Testis (tissue), 3 donors: ENCODE measurements around the gene DNAH9. TPM values are rescaled to one million over a fixed set of nuclear protein-coding genes. Genes with fewer than 3 reads are reported as not detected.
A peak's percentile ranks its signal among the peaks of the same experiment; 100 is the strongest.

Experiments used
- DNase-seq: peaks from one replicate; pipeline ENCODE4 v3.0.0-alpha.2; 2019
- H3K27ac ChIP-seq, 2 donors: fragments of 200-600 bp; sonication (generic); one replicate each; pipeline ENCODE4 v1.5.1; 2019
- H3K27me3 ChIP-seq: fragments of 200-600 bp; sonication (generic); one replicate; pipeline ENCODE4 v1.5.1; 2019
- H3K36me3 ChIP-seq: fragments of 200-600 bp; sonication (generic); one replicate; pipeline ENCODE4 v1.5.1; 2017; ENCODE audit warnings: low read depth; ENCODE audit errors: missing control alignments
- H3K4me1 ChIP-seq: fragments of 200-600 bp; sonication (generic); one replicate; pipeline ENCODE4 v1.5.1; 2019
- H3K4me3 ChIP-seq, 2 donors: fragments of 200-600 bp; sonication (generic); one replicate each; pipeline ENCODE4 v1.5.1; 2017 to 2019
- H3K9me3 ChIP-seq: fragments of 200-600 bp; sonication (generic); one replicate; pipeline ENCODE4 v1.5.1; 2017
- CTCF ChIP-seq, 3 experiments: fragments of 450-650 bp in 2 of 3; fragments of 200-600 bp in 1 of 3; sonication (generic) in 1 of 3; IDR thresholded peaks; one replicate each; pipeline ENCODE4 v1.5.1; 2016 to 2019; ENCODE audit warnings: antibody characterized with exemption in 3 of 3, mild to moderate bottlenecking in 2 of 3, moderate library complexity in 1 of 3
- POLR2A ChIP-seq: fragments of 450-650 bp; IDR thresholded peaks from one replicate; pipeline ENCODE4 v1.6.1; 2017; ENCODE audit warnings: antibody characterized with exemption, mild to moderate bottlenecking, moderate library complexity
- WGBS, 2 donors: methylation state at CpG; one replicate each; pipeline ENCODE4 v1.1.5; 2018; 5-methylcytosine and 5-hydroxymethylcytosine counted together
- intact Hi-C: fragments of 100-400 bp; cut with DNase I; formaldehyde crosslinking; loops from one replicate; pipeline ENCODE4 v1.15.1; 2023; ENCODE audit warnings: low total_unique reads
- polyA plus RNA-seq: library from polyadenylated mRNA; stranded (reverse); fragments of 350-450 nt; fragmentation: Illumina TruSeq; extraction: RNeasy Lipid Tissue Mini Kit (QIAGEN cat#74804); gene quantifications from one replicate; pipeline ENCODE4 v1.2.3, GENCODE V29; 2014; ENCODE audit warnings: low read depth, low replicate concordance; ENCODE audit not compliant: insufficient read depth
- total RNA-seq, 2 donors: library from RNA; depleted of rRNA; stranded (reverse); fragments of >200 nt; gene quantifications; one replicate each; pipeline ENCODE4 v1.2.3, GENCODE V29; 2016

DNAH9 gene
- total and polyA plus RNA-seq, 3 donors from 2014 or later = 15.4 to 22.9 (median 19.4) TPM

GRCh38 chr17:11991461-11991860 lies 393.2 kb downstream of the DNAH9 start:
- 71 to 72% methylated on average over 4 of the region's 4 CpGs for WGBS, 2 donors
- TF ChIP-seq POLR2A = no peak
- TF ChIP-seq CTCF (IDR thresholded peaks at IDR 0.05) = no peak
- DNase-seq = no peak
- Histone ChIP-seq H3K4me3 (no peak overlapping the region), H3K4me1 (peaks cover 5% of the 10 kb centered on the region), H3K27ac (no peak overlapping the region), H3K36me3 (no peaks in the 10 kb centered on the region), H3K27me3 (no peaks in the 10 kb centered on the region), H3K9me3 (no peaks in the 10 kb centered on the region)
- intact Hi-C loops = no loop called here

GRCh38 chr17:11996722-11997146 lies 398.5 kb downstream of the DNAH9 start:
- Histone ChIP-seq H3K4me1 (peaks cover 4% of the 10 kb centered on the region), H3K27ac (peak overlapping the region; percentile 85 to 90), H3K9me3 (no peaks in the 10 kb centered on the region), H3K4me3 (peak overlapping the region; percentile 87 to 95), H3K27me3 (no peaks in the 10 kb centered on the region), H3K36me3 (no peaks in the 10 kb centered on the region)
- TF ChIP-seq CTCF (IDR thresholded peaks at IDR 0.05) (peak in 2 of 3 experiments; percentile 9 to 27), POLR2A (no peak)
- 1 to 2% methylated on average over 11 to 13 of the region's 14 CpGs for WGBS, 2 donors
- intact Hi-C loops = no loop called here
- DNase-seq = peak; percentile 50

GRCh38 chr17:11997147-11997971 lies 399.1 kb downstream of the DNAH9 start, which contains the start of gene ZNF18:
Gene ZNF18 (minus strand): TSS chr17:11997475. CDS start chr17:11992829, 4,646 bp downstream.
- no peaks in the 10 kb centered on the region for H3K9me3 ChIP-seq
- peak; percentile 98 for DNase-seq
- no peaks in the 10 kb centered on the region for H3K27me3 ChIP-seq
- intact Hi-C loops = no loop called here
- WGBS, 2 donors = 1 to 2% methylated on average over 22 to 55 of the region's 74 CpGs
- peak within 1 kb of the TSS; percentile 87 to 95 for H3K4me3 ChIP-seq
- H3K36me3 ChIP-seq = no peaks in the 10 kb centered on the region
- peak within 1 kb of the TSS; percentile 85 to 90 for H3K27ac ChIP-seq
- peaks cover 4% of the 10 kb centered on the region for H3K4me1 ChIP-seq
- no peak for TF ChIP-seq CTCF (IDR thresholded peaks at IDR 0.05)
- TF ChIP-seq POLR2A = peak; percentile 86

DNA sequence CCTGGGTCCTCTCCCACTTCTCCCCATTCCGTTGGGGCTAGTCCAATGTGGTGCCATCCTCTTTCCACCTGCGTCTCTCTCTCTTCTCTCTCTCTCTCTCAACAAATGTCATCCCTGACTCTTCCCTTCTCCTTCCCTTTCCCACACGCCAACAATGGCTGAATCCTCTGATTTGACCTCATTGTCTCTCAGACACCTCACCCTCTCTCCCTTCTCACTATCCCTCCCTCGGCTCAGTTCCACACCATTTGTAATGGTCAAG lies 399.6 kb downstream of the DNAH9 start:
- Histone ChIP-seq H3K4me3 (peak overlapping the region; percentile 87 to 95), H3K4me1 (peaks cover 4% of the 10 kb centered on the region), H3K27me3 (no peaks in the 10 kb centered on the region), H3K27ac (peak overlapping the region; percentile 78 to 88), H3K36me3 (no peaks in the 10 kb centered on the region), H3K9me3 (no peaks in the 10 kb centered on the region)
- no peak for TF ChIP-seq CTCF (IDR thresholded peaks at IDR 0.05)
- no peak for TF ChIP-seq POLR2A
- 32 to 52% methylated on average over 4 of the region's 4 CpGs for WGBS, 2 donors
- no peak for DNase-seq
- intact Hi-C loops = no loop called here

- WGBS, 2 donors = 84 to 88% methylated on average over 5 of the region's 5 CpGs
- no peaks in the 10 kb centered on the region for H3K9me3 ChIP-seq
- no peaks in the 10 kb centered on the region for H3K36me3 ChIP-seq
- H3K27me3 ChIP-seq = no peaks in the 10 kb centered on the region
- peaks cover 4% of the 10 kb centered on the region for H3K4me1 ChIP-seq
- no peak for DNase-seq
- no peak overlapping the region for H3K27ac ChIP-seq
- no peak overlapping the region for H3K4me3 ChIP-seq
- intact Hi-C loops = no loop called here
- TF ChIP-seq POLR2A = no peak
- no peak for TF ChIP-seq CTCF (IDR thresholded peaks at IDR 0.05)
These were observed 401.4 kb downstream of the DNAH9 start for GRCh38 chr17:11999696-12000095.
